NOMO-1 (cell line): ENCODE measurements around the gene S100A11.
A peak's percentile ranks its signal among the peaks of the same experiment; 100 is the strongest.
"Not testable (repeated sequence)": the region's sequence is repeated elsewhere in the genome, so short reads cannot be mapped to it uniquely, and the experiment has no call there.

Experiments used
- DNase-seq, 2 experiments: peaks; one replicate each; lab custom pipeline; 2025; ENCODE audit not compliant: unreplicated experiment in 2 of 2; lab: John Stamatoyannopoulos, UW

S100A11 gene

GRCh38 chr1:152036267-152037216 lies at the start of gene S100A11:
Gene S100A11 (minus strand): TSS chr1:152037004. CDS start chr1:152036915, 89 bp downstream.
- DNase-seq: peak; percentile 66 to 87

DNA sequence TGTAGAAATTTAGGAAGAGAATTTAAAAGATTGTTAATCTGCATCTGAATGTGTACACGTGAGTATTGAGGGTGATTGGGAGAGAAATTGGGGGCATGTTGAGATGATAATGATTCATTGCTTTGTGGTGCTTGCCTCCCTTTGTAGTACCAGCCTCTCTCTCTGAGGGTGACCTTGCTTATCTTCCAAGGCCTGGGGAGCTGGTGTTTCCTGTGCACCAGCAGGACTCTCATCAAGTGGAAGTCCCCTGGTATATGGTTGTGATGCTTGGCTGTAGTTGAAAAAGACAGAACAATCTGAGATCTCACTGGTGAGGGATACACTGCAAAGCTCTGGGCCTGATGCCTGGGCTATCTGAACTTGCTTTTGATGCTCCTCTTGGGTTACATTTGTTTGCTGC lies 48.0 kb upstream of the S100A11 start:
- no peak for DNase-seq

GRCh38 chr1:152081026-152081425 lies 44.2 kb upstream of the S100A11 start:
- not testable (repeated sequence) for DNase-seq

DNA sequence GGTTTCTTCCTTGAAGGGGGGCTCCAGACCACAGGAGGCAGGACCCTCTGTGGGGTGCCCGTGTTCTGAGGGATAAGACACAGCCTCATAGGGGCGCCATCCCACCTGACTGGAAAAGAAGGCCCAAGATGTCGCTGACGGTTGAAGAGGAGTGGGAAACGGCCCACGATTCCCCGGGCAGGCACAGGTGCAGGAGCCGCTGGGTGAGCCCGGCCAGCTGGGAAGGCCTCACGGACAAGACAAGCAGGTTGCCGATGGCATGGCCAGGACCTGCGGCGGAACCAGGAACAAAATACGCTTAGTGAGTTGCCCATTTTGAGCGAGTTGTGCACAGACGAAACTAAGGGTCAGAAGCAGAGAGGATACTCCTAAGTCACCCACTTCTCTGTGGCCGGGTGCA lies 43.7 kb upstream of the S100A11 start:
- DNase-seq: not testable (repeated sequence)

DNA sequence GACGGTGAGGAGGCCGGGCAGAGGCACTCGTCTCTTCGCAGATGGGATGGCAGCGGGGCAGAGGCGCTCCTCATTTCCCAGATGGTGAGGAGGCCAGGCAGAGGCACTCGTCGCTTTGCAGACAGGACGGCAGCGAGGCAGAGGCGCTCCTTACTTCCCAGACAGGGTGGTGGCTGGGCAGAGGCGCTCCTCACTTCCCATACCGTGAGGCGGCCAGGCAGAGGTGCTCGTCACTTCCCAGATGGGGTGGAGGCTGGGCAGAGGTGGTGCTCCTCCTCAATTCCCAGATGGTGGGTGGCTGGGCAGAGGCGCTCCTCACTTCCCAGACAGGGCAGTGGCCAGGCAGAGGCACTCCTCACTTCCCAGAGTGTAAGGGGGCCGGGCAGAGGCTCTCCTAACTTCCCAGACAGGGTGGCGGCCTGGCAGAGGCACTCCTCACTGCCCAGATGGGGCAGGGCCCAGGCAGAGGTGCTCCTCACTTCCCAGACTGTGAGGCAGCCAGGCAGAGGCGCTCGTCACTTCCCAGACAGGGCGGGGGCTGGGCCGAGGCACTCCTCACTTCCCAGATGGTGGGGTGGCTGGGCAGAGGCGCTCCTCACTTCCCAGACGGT lies 42.1 kb upstream of the S100A11 start:
- DNase-seq: no peak

- no peak for DNase-seq
These were observed 35.5 kb upstream of the S100A11 start for GRCh38 chr1:152072311-152072710.

GRCh38 chr1:152071123-152071522 lies 34.3 kb upstream of the S100A11 start:
- DNase-seq: no peak

DNA sequence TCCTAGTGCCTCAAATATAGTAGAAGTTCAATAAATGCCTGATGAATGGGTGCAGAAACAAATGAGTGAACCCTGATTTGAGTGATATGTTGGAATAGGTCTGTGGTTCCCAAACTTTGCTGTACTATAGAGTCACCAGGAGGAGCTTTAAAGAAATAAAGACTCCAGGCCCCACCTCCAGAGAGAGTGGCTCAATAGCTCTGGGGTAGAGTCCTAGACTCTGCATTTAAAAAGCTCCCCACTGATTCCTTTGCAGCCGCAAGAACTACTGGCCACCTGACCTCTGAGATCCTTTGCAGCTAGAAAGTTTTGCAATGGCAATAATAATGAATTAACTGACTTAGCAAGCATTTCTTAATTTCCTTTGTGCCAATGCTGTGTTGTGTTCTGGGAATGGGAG lies 31.1 kb upstream of the S100A11 start:
- DNase-seq: no peak

GRCh38 chr1:152067150-152067549 lies 30.3 kb upstream of the S100A11 start:
- no peak for DNase-seq

GRCh38 chr1:152061952-152062351 lies 25.1 kb upstream of the S100A11 start:
- DNase-seq: no peak

DNA sequence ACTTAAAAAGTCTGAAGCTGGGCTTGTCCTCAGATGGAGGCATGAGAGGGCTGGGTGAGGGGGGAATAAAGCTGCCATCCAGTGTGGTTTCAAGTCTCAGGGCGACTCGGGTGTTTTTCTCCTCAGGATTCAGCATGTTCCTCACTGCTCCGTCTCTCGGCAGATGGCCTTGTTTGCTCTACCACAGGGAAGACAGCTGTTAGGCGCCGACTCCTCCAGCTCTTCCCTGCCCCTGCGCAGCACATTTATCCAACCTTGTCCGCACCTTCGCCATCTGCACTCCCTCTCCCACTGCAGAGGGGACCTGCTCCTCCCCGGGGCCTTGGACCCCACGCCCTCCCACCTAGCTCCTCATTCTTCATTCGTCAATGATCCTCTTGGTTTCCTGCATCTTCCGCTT lies 16.6 kb upstream of the S100A11 start:
- DNase-seq: no peak

DNA sequence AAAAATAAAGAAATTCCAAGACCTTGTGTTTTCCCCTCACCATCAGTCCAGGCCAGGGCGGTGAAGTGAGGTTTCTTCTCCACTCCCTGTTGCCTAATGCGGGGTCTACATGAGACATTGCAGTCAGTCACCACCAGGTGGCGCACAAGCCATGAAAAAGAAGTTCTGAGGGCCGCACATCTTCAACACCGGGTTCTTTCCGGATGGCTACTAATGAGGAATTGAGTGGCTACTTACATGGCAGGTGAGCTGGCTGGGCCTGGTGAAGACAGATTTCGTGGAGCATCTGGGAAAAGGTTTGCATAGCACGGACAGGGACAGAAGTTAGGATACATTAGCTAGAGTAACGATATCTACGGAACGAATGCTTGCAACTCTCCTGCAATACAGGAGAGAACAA lies 15.8 kb upstream of the S100A11 start:
- peak; percentile 28 to 66 for DNase-seq

GRCh38 chr1:152050886-152051675 lies 14.3 kb upstream of the S100A11 start:
- DNase-seq: no peak

DNA sequence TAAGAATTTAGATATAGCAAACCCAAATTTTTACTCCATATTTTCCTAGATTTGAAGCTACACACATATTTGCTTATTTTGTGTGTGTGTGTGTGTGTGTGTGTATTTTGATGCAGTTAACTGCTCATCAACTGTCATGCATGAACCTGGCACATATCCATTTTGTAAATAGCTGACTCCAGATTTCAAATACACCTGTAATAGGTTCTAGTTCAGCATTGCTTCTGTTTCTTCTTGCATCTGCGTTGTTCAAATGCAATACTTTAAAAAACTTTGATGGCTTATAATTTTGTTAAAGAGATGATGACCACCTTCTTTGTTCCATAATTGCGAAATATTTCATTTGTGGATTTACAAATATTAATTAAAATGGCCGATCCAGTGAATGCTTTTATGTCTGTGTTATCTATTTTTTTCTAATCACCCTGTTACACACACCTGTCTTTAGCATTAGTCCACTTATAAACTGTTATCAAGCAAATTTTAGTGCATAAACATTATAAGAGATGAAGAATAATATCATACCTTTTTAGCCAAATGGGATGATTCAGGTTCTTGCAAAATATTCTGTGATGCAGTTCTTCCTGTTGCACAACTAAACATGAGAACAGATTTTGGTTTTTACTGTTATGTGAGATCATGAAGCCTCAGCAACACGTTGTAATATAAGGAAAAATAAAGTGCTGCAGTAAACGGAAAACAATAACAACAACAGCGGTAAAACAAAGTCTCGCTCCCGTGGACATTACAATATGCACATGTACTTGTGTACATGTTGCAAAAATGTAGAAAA lies 12.7 kb upstream of the S100A11 start:
- peak; percentile 56 to 80 for DNase-seq

DNA sequence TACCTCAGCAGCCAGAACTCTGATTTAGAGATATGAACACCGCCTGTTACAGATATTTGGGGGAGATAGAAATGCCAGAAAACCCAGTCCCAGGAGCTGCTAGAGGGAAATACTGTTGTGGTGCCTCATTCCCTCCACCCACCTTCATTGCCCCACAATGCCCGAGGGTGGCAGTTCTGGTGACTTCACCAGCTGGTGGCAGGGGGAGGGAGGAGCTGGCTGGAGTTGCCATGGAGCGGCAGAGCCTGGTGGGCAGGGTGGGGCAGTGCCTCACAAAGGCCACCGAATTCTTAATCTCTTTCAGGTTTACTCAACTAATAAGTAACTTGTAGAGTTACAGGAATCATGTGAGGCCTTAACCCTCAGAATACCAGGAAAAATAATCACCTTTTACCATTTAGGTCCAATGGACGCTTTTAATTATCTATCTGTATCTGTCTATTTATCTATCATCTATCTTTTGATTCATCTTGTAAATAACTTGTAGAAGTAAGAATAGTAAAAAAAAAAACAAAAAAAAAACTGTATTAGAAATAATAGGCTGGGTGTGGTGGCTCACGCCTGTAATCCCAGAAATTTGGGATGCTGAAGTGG lies 11.7 kb upstream of the S100A11 start:
- peak; percentile 78 to 79 for DNase-seq

DNA sequence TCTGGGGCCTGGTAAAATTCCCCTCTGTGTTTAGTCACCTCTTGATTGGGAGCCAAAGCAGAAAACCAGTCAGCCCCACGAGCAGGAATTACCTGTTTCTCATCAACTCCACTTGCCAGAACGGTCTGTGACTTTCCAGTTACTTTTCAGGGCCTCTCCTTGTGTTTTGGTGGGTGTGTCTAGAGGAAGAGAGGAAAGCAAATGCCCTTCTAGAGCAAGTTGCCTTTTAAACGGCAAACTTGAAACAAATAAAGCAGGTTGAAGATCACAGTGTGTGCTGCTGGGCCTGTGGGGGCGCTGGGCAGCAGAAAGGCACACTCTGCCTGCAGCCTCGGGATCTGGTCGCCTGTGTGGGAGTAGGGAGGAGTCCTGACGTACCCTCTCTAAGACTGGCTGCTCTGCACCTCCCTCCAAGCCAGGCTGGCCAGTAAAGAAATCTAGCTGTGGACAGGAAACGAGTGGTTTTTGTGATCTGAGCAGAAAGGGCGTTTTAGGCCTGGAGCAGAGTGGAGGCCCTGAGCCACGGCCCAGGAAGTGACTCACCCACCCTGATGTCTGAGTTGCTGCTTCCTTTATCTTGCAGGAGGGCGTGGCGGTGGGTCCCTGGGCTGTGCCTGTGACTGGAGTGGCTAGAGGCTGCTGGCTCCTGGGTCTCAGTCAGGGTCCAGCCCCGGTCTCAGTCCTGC lies 11.1 kb upstream of the S100A11 start:
- DNase-seq: peak; percentile 100

- DNase-seq: no peak
These were observed 10.6 kb upstream of the S100A11 start for GRCh38 chr1:152047413-152047729.

GRCh38 chr1:152044386-152044785 lies 7.6 kb upstream of the S100A11 start:
- no peak for DNase-seq

GRCh38 chr1:152043870-152044269 lies 7.1 kb upstream of the S100A11 start:
- DNase-seq: no peak

DNA sequence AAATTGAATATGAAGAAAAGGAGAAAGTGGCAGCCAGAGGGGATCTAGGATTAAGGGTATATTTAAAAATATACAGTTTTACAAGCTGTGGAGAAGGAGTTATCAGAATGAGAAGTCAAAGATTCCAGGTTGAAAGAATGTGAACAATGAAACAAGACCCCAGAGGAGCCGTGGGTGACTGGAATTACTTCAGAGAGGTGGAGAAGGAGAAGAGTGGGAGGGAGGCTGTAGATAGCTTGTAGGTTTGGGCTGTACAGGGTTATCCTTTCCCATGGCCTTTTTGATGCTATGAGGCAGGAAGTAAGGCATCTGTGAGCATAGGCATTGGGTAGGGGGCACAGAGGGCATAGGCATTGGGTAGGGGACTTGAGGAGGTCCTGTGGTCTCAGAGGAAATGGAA lies 5.2 kb upstream of the S100A11 start:
- no peak for DNase-seq
